Measurements from ENCODE around the gene ANO2.

- no peak for TF ChIP-seq REST (IDR thresholded peaks at IDR 0.05; ENCODE audit: low read depth)
- TF ChIP-seq YY1 (IDR thresholded peaks at IDR 0.05; ENCODE audit: low read depth), result no peak
- no peak for TF ChIP-seq TEAD4 (IDR thresholded peaks at IDR 0.05)
- no peak for TF ChIP-seq MAX (IDR thresholded peaks at IDR 0.05)
- TF ChIP-seq USF1 (IDR thresholded peaks at IDR 0.05), result no peak
- no peak for TF ChIP-seq FOXM1 (IDR thresholded peaks at IDR 0.05; ENCODE audit: borderline replicate concordance, low read depth)
Measured at GRCh38 chr12:5756338-5756842, 188.7 kb downstream of the ANO2 start.
